WTC11 (cell line): ENCODE data around the gene GREB1. TPM values are rescaled to one million over a fixed set of nuclear protein-coding genes. Genes with fewer than 3 reads are reported as not detected.

Experiments
- ATAC-seq: fragments of 200-7000 bp; cut with Tn5 transposase; 2 replicates; pipeline ENCODE4 v1.10.0; 2021; ENCODE audit warnings: mild to moderate bottlenecking, moderate library complexity
- CTCF ChIA-PET: fragments of 300-600 bp; sonication (Branson Sonifier 250); formaldehyde crosslinking; loops from one replicate; lab custom pipeline; 2021; ENCODE audit warnings: antibody characterized with exemption; lab: Charles Lee
- POLR2A ChIA-PET: fragments of 350-600 bp; sonication (Branson Sonifier 250); formaldehyde crosslinking; loops from one replicate; lab custom pipeline; 2021; ENCODE audit warnings: antibody characterized with exemption; lab: Charles Lee
- DNase-seq: peaks from one replicate; pipeline ENCODE4 v3.0.0; 2021; ENCODE audit warnings: low spot score
- H3K27ac Mint-ChIP-seq: 2 replicates; pipeline ENCODE4 v1.8.0; 2021; ENCODE audit warnings: mixed read lengths
- H3K27me3 Mint-ChIP-seq: 2 replicates; pipeline ENCODE4 v1.8.0; 2021; ENCODE audit warnings: low read depth, mild to moderate bottlenecking, moderate library complexity, mixed read lengths
- H3K36me3 Mint-ChIP-seq: 2 replicates; pipeline ENCODE4 v1.8.0; 2021; ENCODE audit warnings: mixed read lengths
- H3K4me1 Mint-ChIP-seq: 2 replicates; pipeline ENCODE4 v1.8.0; 2022; ENCODE audit warnings: mixed read lengths
- H3K4me3 Mint-ChIP-seq: 2 replicates; pipeline ENCODE4 v1.8.0; 2021; ENCODE audit warnings: mild to moderate bottlenecking, moderate library complexity, mixed read lengths
- H3K9me3 Mint-ChIP-seq: 2 replicates; pipeline ENCODE4 v1.8.0; 2021; ENCODE audit warnings: mixed read lengths
- AR ChIP-seq: fragments of 250-450 bp; sonication (Bioruptor Pico); IDR thresholded peaks from 2 replicates; pipeline ENCODE4 v1.9.0; 2021; ENCODE audit warnings: mild to moderate bottlenecking
- CDX4 ChIP-seq: fragments of 250-450 bp; sonication (Bioruptor Pico); IDR thresholded peaks from 2 replicates; pipeline ENCODE4 v1.9.0; 2021; ENCODE audit warnings: moderate library complexity, mild to moderate bottlenecking, inconsistent platforms, borderline replicate concordance
- CREM ChIP-seq: sonication (generic); formaldehyde crosslinking; IDR thresholded peaks from 2 replicates; pipeline ENCODE4 v1.8.1; 2022; ENCODE audit warnings: mild to moderate bottlenecking, missing genetic modification reagents, moderate library complexity
- CTCF ChIP-seq: fragments of 200-600 bp; IDR thresholded peaks from 2 replicates; pipeline ENCODE4 v1.8.0; 2022; ENCODE audit warnings: antibody characterized with exemption
- E2F4 ChIP-seq: sonication (generic); formaldehyde crosslinking; IDR thresholded peaks from 2 replicates; pipeline ENCODE4 v1.8.1; 2022; ENCODE audit warnings: low read depth, mild to moderate bottlenecking, moderate library complexity, missing genetic modification reagents, borderline replicate concordance
- ELF4 ChIP-seq: sonication (generic); formaldehyde crosslinking; IDR thresholded peaks from 2 replicates; pipeline ENCODE4 v1.8.1; 2022; ENCODE audit warnings: low read depth, mild to moderate bottlenecking, moderate library complexity, missing genetic modification reagents
- FOXP1 ChIP-seq: sonication (generic); formaldehyde crosslinking; IDR thresholded peaks from 2 replicates; pipeline ENCODE4 v1.8.0; 2022; ENCODE audit warnings: missing genetic modification reagents, mild to moderate bottlenecking, moderate library complexity, borderline replicate concordance
- GTF2I ChIP-seq: fragments of 250-450 bp; sonication (Bioruptor Pico); conservative IDR thresholded peaks from 2 replicates; pipeline ENCODE4 v1.4.0; 2021; ENCODE audit warnings: mild to moderate bottlenecking
- JAZF1 ChIP-seq: fragments of 250-450 bp; sonication (Bioruptor Pico); IDR thresholded peaks from 2 replicates; pipeline ENCODE4 v1.9.0; 2021; ENCODE audit warnings: moderate library complexity, mild to moderate bottlenecking, inconsistent platforms
- JUN ChIP-seq: sonication (generic); formaldehyde crosslinking; IDR thresholded peaks from 2 replicates; pipeline ENCODE4 v1.8.0; 2023; ENCODE audit warnings: mild to moderate bottlenecking, missing genetic modification reagents
- MAX ChIP-seq: sonication (generic); formaldehyde crosslinking; IDR thresholded peaks from 2 replicates; pipeline ENCODE4 v1.8.0; 2022; ENCODE audit warnings: mild to moderate bottlenecking, missing genetic modification reagents
- MLX ChIP-seq: sonication (generic); formaldehyde crosslinking; IDR thresholded peaks from 2 replicates; pipeline ENCODE4 v1.8.1; 2023; ENCODE audit warnings: mild to moderate bottlenecking, missing genetic modification reagents, moderate library complexity
- MYBL2 ChIP-seq: sonication (generic); formaldehyde crosslinking; IDR thresholded peaks from 2 replicates; pipeline ENCODE4 v1.8.1; 2023; ENCODE audit warnings: mild to moderate bottlenecking, moderate library complexity, missing genetic modification reagents
- OVOL2 ChIP-seq: fragments of 250-450 bp; sonication (Bioruptor Pico); IDR thresholded peaks from 2 replicates; pipeline ENCODE4 v1.9.0; 2021; ENCODE audit warnings: mild to moderate bottlenecking, borderline replicate concordance
- RORB ChIP-seq: fragments of 250-450 bp; sonication (Bioruptor Pico); IDR thresholded peaks from 2 replicates; pipeline ENCODE4 v1.9.0; 2021; ENCODE audit warnings: mild to moderate bottlenecking
- SOX15 ChIP-seq: fragments of 250-450 bp; sonication (Bioruptor Pico); IDR thresholded peaks from 2 replicates; pipeline ENCODE4 v1.9.0; 2021; ENCODE audit warnings: mild to moderate bottlenecking
- USF2 ChIP-seq: sonication (generic); formaldehyde crosslinking; IDR thresholded peaks from 2 replicates; pipeline ENCODE4 v1.8.1; 2023; ENCODE audit warnings: mild to moderate bottlenecking, missing genetic modification reagents, moderate library complexity
- ZBTB21 ChIP-seq: sonication (generic); formaldehyde crosslinking; IDR thresholded peaks from 2 replicates; pipeline ENCODE4 v1.8.1; 2023; ENCODE audit warnings: mild to moderate bottlenecking, missing genetic modification reagents, borderline replicate concordance
- ZBTB43 ChIP-seq: sonication (generic); formaldehyde crosslinking; IDR thresholded peaks from 2 replicates; pipeline ENCODE4 v1.8.1; 2023; ENCODE audit warnings: mild to moderate bottlenecking, missing genetic modification reagents
- ZNF219 ChIP-seq: sonication (generic); formaldehyde crosslinking; IDR thresholded peaks from 2 replicates; pipeline ENCODE4 v1.8.0; 2023; ENCODE audit warnings: missing genetic modification reagents, mild to moderate bottlenecking, borderline replicate concordance
- ZNF396 ChIP-seq: fragments of 250-450 bp; sonication (Bioruptor Pico); IDR thresholded peaks from 2 replicates; pipeline ENCODE4 v1.8.0; 2021; ENCODE audit warnings: mild to moderate bottlenecking, moderate library complexity, borderline replicate concordance
- ZNF425 ChIP-seq: fragments of 250-450 bp; sonication (Bioruptor Pico); conservative IDR thresholded peaks from 2 replicates; pipeline ENCODE4 v1.9.0; 2021; ENCODE audit warnings: mild to moderate bottlenecking
- total RNA-seq: library from RNA; stranded (reverse); gene quantifications from 3 replicates; pipeline ENCODE4 v1.2.3, GENCODE V29; 2021

Gene GREB1
- total RNA-seq, 1 experiment from 2014 or later: 35.7 TPM

GRCh38 chr2:11621410-11621809 is 87.6 kb downstream of the GREB1 start:
- CTCF ChIA-PET: no interaction called here
- Mint-ChIP-seq H3K36me3 (peaks cover 57% of the 10 kb centered on the region), H3K27me3 (no peaks in the 10 kb centered on the region), H3K27ac (no peak overlapping the region)
- DNase-seq: no peak
- POLR2A ChIA-PET: no interaction called here
- TF ChIP-seq MYBL2 (no peak), ELF4 (CRISPR knock-in tag) (no peak), E2F4 (CRISPR knock-in tag) (no peak), FOXP1 (CRISPR knock-in tag) (no peak), CDX4 (CRISPR knock-in tag) (no peak)
- TF ChIP-seq, all 79 proteins: peak for 0
- H3K9me3 Mint-ChIP-seq: peaks cover 3% of the 10 kb centered on the region; the same call in 1 of the 2 replicates
- no peak for ATAC-seq
- H3K4me1 Mint-ChIP-seq: no peaks in the 10 kb centered on the region
- H3K4me3 Mint-ChIP-seq: no peak overlapping the region

GRCh38 chr2:11622611-11623010 is 88.8 kb downstream of the GREB1 start:
- CTCF ChIA-PET: no interaction called here
- DNase-seq: no peak
- Mint-ChIP-seq H3K27me3 (no peaks in the 10 kb centered on the region), H3K9me3 (peaks cover 13% of the 10 kb centered on the region), H3K4me1 (no peaks in the 10 kb centered on the region), H3K27ac (no peak overlapping the region), H3K4me3 (no peak overlapping the region), H3K36me3 (peaks cover 61% of the 10 kb centered on the region)
- POLR2A ChIA-PET: no interaction called here
- TF ChIP-seq GTF2I (CRISPR knock-in tag) (no peak), CTCF (no peak), ZBTB21 (no peak), SOX15 (CRISPR knock-in tag) (no peak), CREM (CRISPR knock-in tag) (no peak), RORB (no peak), ZNF425 (CRISPR knock-in tag) (no peak), ZBTB43 (CRISPR knock-in tag) (no peak), OVOL2 (CRISPR knock-in tag) (no peak), ZNF219 (CRISPR knock-in tag) (no peak), JUN (CRISPR knock-in tag) (no peak), AR (CRISPR knock-in tag) (no peak), MAX (no peak), MLX (CRISPR knock-in tag) (no peak), JAZF1 (CRISPR knock-in tag) (no peak), USF2 (no peak), ZNF396 (CRISPR knock-in tag) (no peak)
- no peak for ATAC-seq
